Keratinocyte (primary cell): ENCODE results near the gene USP48. TPM values are rescaled to one million over a fixed set of nuclear protein-coding genes. Genes with fewer than 3 reads are reported as not detected.

Experiments
- DNase-seq: peaks from one replicate; pipeline ENCODE4 v3.0.0-alpha.2; 2011; ENCODE audit warnings: low read depth, missing footprints, low spot score
- FAIRE-seq: peaks from 2 replicates; lab custom pipeline; 2011; peaks lifted over from hg19 to GRCh38; lab: Jason Lieb, UNC
- H2AFZ ChIP-seq: 2 replicates; pipeline ENCODE4 v1.6.0; 2012; ENCODE audit warnings: low read length, control low read depth, inconsistent platforms; ENCODE audit not compliant: control insufficient read depth
- H3K27ac ChIP-seq: 2 replicates; pipeline ENCODE4 v1.5.1; 2011; ENCODE audit warnings: low read length; ENCODE audit not compliant: control insufficient read depth, insufficient read depth
- H3K27me3 ChIP-seq: 3 replicates; pipeline ENCODE4 v1.6.0; 2011; ENCODE audit warnings: low read length; ENCODE audit not compliant: control insufficient read depth, insufficient read depth; ENCODE audit errors: extremely low read depth
- H3K36me3 ChIP-seq, 2 experiments: 2 replicates in 1 of 2; 3 replicates in 1 of 2; pipeline ENCODE4 v1.5.1; 2011; ENCODE audit warnings: low read length in 2 of 2, mild to moderate bottlenecking in 1 of 2; ENCODE audit not compliant: control insufficient read depth in 2 of 2, insufficient read depth in 2 of 2; ENCODE audit errors: extremely low read depth in 1 of 2
- H3K4me1 ChIP-seq: 3 replicates; pipeline ENCODE4 v1.5.1; 2011; ENCODE audit warnings: low read length; ENCODE audit not compliant: control insufficient read depth, insufficient read depth; ENCODE audit errors: extremely low read depth
- H3K4me2 ChIP-seq: 3 replicates; pipeline ENCODE4 v1.6.0; 2011; ENCODE audit warnings: low read depth, low read length; ENCODE audit not compliant: control insufficient read depth, insufficient read depth; ENCODE audit errors: extremely low read depth
- H3K4me3 ChIP-seq, 3 experiments: fragments of 200-600 bp in 1 of 3; sonication (generic) in 1 of 3; 2 replicates in 2 of 3; 3 replicates in 1 of 3; pipeline ENCODE4 v1.5.1; 2011 to 2016; ENCODE audit warnings: low read length in 3 of 3, mild to moderate bottlenecking in 3 of 3, control low read depth in 2 of 3, inconsistent platforms in 1 of 3, low read depth in 1 of 3, mixed read lengths in 1 of 3, mixed run types in 1 of 3, moderate library complexity in 1 of 3; ENCODE audit not compliant: control insufficient read depth in 2 of 3, insufficient read depth in 2 of 3; ENCODE audit errors: extremely low read depth in 1 of 3
- H3K79me2 ChIP-seq: 2 replicates; pipeline ENCODE4 v1.6.0; 2012; ENCODE audit warnings: low read length; ENCODE audit not compliant: control insufficient read depth, insufficient read depth
- H3K9ac ChIP-seq: 3 replicates; pipeline ENCODE4 v1.6.0; 2011; ENCODE audit warnings: low read length; ENCODE audit not compliant: control insufficient read depth, insufficient read depth; ENCODE audit errors: extremely low read depth
- H3K9me1 ChIP-seq: 3 replicates; pipeline ENCODE4 v1.6.0; 2011; ENCODE audit warnings: low read length; ENCODE audit not compliant: control insufficient read depth, insufficient read depth; ENCODE audit errors: extremely low read depth
- H3K9me3 ChIP-seq: 2 replicates; pipeline ENCODE4 v1.5.1; 2012; ENCODE audit warnings: low read depth, low read length; ENCODE audit not compliant: control insufficient read depth
- H4K20me1 ChIP-seq: 3 replicates; pipeline ENCODE4 v1.6.0; 2011; ENCODE audit warnings: low read length; ENCODE audit not compliant: control insufficient read depth, insufficient read depth; ENCODE audit errors: extremely low read depth
- CTCF ChIP-seq, 3 experiments: IDR thresholded peaks in 1 of 3; conservative IDR thresholded peaks in 1 of 3; optimal IDR thresholded peaks in 1 of 3; 2 replicates in 2 of 3; 3 replicates in 1 of 3; pipeline versions ENCODE3 to v1.5.1; 2011; ENCODE audit warnings: low read length in 3 of 3, mild to moderate bottlenecking in 3 of 3, moderate library complexity in 2 of 3, control low read depth in 1 of 3, inconsistent platforms in 1 of 3; ENCODE audit not compliant: insufficient read depth in 2 of 3; ENCODE audit errors: extremely low read depth in 1 of 3
- EZH2 ChIP-seq: IDR thresholded peaks from one replicate; pipeline ENCODE4 v1.6.1; 2012; ENCODE audit warnings: inconsistent platforms, mild to moderate bottlenecking, low read length, moderate library complexity
- dilution Hi-C: fragments of 300-500 bp; cut with MboI; formaldehyde crosslinking; loops from one replicate; pipeline ENCODE4 v1.7.0; 2020; ENCODE audit warnings: low sequenced_read_pairs; ENCODE audit not compliant: extremely low pct_ligation_motif_present
- polyA plus RNA-seq, 5 experiments: library from polyadenylated mRNA; depleted of rRNA in 3 of 5; stranded (reverse) in 3 of 5; stranded (forward) in 1 of 5; unstranded in 1 of 5; fragments of >200 nt; gene quantifications; 1 replicate in 1 of 5; 2 replicates in 3 of 5; 3 replicates in 1 of 5; pipeline versions ENCODE4 v1.2.1 to v1.2.3, GENCODE V29; 2011 to 2012; ENCODE audit warnings: missing spikeins in 2 of 5, low read depth in 1 of 5, low replicate concordance in 1 of 5

USP48 gene
- polyA plus RNA-seq, 1 donor (not counting 4 experiments of a cell fraction or from before 2014, with no cell fraction given), result 33.0 TPM

- Histone ChIP-seq H3K9me3 (no peaks in the 10 kb centered on the region), H3K27me3 (peaks cover 4% of the 10 kb centered on the region), H3K4me3 (no peak overlapping the region), H3K9me1 (no peaks in the 10 kb centered on the region), H3K79me2 (no peaks in the 10 kb centered on the region), H4K20me1 (no peaks in the 10 kb centered on the region), H3K9ac (no peak overlapping the region), H3K4me2 (peak overlapping the region; percentile 57), H3K36me3 (no peaks in the 10 kb centered on the region), H3K4me1 (peaks cover 15% of the 10 kb centered on the region), H3K27ac (peak overlapping the region; percentile 28), H2AFZ (no peak overlapping the region)
- DNase-seq, result peak; percentile 66
- FAIRE-seq, result peak; percentile 71
- TF ChIP-seq CTCF (optimal IDR thresholded peaks at IDR 0.05 in 1 of 3, IDR thresholded peaks at IDR 0.05 in 1 of 3, conservative IDR thresholded peaks at IDR 0.05 in 1 of 3; ENCODE audit: extremely low read depth in 1 of 3, insufficient read depth in 2 of 3, low read length in 3 of 3) (no peak), EZH2 (no peak)
- dilution Hi-C loops, result no loop called here
Observed at GRCh38 chr1:21638531-21639341, 144.2 kb downstream of the USP48 start.

GRCh38 chr1:21637514-21637913 is 145.4 kb downstream of the USP48 start:
- no peak overlapping the region for H3K4me2 ChIP-seq
- no peaks in the 10 kb centered on the region for H4K20me1 ChIP-seq
- peaks cover 4% of the 10 kb centered on the region for H3K27me3 ChIP-seq
- no peaks in the 10 kb centered on the region for H3K36me3 ChIP-seq
- H3K4me3 ChIP-seq, result no peak overlapping the region
- no peaks in the 10 kb centered on the region for H3K79me2 ChIP-seq
- DNase-seq, result no peak
- no peak overlapping the region for H2AFZ ChIP-seq
- no peak overlapping the region for H3K27ac ChIP-seq
- H3K4me1 ChIP-seq, result peaks cover 16% of the 10 kb centered on the region
- H3K9me3 ChIP-seq, result no peaks in the 10 kb centered on the region
- dilution Hi-C loops, result no loop called here
- no peak for FAIRE-seq
- no peaks in the 10 kb centered on the region for H3K9me1 ChIP-seq
- TF ChIP-seq EZH2 (no peak), CTCF (optimal IDR thresholded peaks at IDR 0.05 in 1 of 3, IDR thresholded peaks at IDR 0.05 in 1 of 3, conservative IDR thresholded peaks at IDR 0.05 in 1 of 3; ENCODE audit: extremely low read depth in 1 of 3, insufficient read depth in 2 of 3, low read length in 3 of 3) (no peak)
- no peak overlapping the region for H3K9ac ChIP-seq
